Fibroblast of skin of left quadriceps (primary cell): ENCODE results near the gene CLDN15.
"Not testable (repeated sequence)": the region's sequence is repeated elsewhere in the genome, so short reads cannot be mapped to it uniquely, and the experiment has no call there.

Source experiments
- DNase-seq, 2 experiments: peaks; one replicate each; pipeline ENCODE4 v3.0.0-alpha.2; 2013; ENCODE audit warnings: low read depth in 2 of 2

The CLDN15 gene

DNA sequence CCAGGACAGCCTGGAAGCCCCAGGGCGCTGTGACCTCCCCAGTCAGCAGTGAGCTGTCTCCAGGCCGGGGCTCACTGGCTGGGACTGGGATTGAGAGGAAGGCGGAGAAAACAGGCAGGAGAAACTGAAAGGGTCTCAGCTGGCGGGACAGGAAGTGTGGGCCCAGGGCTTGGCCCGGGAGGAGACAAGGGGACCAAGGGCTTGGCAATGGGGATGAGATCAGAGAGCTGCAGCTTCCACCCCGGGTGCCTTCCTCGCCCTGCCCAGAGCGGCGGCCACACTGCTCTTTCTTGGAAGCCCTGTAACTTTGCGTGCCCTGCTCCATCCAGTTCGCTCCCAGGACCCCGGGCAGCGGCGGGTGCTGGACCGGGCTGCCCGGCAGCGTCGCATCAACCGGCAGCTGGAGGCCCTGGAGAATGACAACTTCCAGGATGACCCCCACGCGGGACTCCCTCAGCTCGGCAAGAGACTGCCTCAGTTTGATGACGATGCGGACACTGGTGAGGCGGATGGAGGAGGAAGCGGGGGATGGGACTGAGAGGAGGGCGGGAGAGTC is 15.2 kb downstream of the CLDN15 start:
- DNase-seq, result no peak

DNA sequence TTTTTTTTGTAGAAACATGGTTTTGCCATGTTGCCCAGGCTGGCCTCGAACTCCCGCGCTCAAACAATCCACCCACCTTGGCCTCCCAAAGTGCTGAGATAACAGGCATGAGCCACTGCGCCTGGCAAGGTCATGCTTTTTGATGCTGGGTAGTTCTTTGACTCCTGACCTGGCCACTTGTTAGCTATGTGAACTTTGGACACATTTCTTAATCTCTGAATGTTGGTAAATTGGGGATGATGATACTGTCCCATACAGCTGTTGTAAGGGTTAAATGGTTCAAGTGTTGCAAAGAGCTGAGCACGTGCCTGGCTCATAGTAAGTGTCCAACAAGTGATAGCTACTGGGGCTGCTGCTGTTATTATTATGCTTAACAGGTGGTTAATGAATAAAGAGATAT is 17.3 kb downstream of the CLDN15 start:
- no peak for DNase-seq

DNA sequence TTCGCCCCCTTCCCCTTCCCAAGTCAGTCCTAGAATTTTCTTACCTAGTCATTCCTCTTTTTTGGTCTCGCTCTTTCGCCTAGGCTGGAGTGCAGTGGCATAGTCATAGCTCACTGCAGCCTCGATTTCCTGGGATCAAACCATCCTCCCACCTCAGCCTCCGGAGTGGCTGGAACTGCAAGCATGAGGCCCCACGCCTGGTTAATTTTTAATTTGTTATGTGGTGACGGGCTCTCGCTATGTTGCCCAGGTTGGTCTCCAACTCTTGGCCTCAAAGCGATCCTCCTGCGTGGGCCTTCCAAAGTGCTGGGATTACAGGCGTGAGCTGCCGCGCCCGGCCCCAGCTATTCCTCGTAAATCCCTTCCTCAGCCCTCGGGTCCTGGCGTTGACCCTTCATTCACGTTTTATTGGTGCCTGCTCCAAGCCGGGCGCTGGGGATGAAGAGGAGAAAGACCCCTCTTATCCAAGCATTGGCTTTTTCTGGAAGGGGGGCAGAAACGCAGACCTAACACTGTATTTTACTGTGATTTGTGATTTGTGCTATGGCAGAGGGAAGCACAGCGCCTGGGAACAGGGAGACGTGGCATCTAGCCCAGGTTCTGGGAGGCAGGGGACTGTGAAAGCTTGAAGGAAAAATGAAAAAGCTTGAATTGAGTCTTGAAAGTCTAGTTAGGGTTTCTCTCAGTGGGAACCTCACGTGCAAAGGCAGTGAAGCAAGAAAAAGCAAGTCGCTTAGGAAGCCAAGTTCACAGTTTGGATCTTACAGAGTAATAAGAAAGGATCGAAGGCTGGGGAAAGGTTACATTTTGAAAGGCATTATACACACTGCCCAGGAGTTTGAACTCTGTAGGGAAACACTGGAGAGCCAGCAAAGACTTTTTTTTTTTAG is 19.1 kb downstream of the CLDN15 start:
- no peak for DNase-seq

DNA sequence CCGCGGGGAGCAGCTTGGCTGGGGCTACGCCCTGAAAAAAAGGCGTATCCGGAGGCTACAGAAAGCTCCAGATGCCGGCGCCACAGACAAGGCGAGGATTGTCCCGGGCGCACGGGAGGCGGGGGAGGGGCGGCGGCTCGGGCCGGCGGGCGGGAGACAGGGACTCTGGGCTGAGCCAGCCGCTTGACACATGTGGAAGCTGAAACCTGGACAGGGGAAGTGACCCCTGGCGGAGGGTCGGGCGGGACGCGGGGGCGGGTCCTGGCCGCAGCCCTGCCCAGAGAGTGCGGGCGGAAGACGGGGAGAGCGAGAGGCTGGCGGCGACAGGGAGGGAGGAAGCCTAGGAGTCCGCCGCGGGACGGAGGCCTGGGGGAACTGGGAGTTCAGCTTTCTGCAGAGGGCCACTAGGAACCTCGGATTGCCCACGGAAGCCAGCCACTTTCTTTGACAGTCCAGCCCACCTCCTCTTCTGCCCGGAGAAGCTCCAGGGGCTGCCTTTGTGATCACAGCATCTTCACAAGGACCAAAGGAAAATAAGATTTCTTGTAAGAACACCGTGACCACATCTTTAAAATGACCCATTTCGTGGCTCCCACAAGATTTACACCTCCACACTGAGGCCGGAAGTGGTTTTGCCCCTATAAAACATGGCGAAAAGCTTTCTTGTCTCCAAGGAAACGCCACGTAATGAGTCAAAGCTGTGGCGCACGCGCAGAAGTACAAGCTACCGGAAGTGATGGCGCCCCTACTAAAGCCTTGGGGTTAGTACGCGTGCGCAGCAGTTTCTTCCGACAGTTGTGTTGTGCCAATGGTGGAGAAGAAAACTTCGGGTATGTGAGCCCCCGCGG is 20.0 kb downstream of the CLDN15 start, which contains the start of the genes PLOD3 and ZNHIT1:
PLOD3 (minus strand) TSS at position 194 of the 848 bp plus-strand sequence. CDS start 307 bp downstream, outside the sequence.
ZNHIT1 (plus strand) TSS at position 778 of the 848 bp plus-strand sequence; CDS start at position 809, 31 bp downstream.
- peak; percentile 96 to 97 for DNase-seq

DNA sequence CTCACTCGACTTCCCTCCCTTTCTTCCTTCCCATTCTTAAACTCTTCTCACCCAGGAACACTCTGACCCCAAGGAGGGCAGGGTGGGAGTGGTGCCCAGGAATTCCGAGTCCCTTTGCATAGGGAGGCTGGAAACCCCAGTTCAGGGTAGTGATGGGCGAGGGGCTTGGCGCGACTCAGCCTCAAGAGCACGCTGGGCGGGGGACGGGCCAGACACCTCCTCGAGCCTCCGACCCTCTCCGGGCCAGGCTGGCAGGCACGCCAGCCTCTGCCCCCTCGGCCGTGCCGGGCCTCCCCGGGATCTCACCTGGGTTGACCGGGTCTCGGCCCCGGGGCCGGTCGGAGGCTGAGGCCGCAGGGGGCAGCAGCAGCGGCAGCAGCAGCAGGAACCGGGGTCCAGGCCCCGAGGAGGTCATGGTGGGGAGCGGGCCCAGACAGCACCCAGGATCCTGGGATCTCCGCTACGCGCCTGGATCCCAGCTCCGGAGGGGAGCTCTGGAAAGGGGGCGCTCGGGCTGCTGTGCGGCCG is 20.7 kb downstream of the CLDN15 start:
- no peak for DNase-seq

DNA sequence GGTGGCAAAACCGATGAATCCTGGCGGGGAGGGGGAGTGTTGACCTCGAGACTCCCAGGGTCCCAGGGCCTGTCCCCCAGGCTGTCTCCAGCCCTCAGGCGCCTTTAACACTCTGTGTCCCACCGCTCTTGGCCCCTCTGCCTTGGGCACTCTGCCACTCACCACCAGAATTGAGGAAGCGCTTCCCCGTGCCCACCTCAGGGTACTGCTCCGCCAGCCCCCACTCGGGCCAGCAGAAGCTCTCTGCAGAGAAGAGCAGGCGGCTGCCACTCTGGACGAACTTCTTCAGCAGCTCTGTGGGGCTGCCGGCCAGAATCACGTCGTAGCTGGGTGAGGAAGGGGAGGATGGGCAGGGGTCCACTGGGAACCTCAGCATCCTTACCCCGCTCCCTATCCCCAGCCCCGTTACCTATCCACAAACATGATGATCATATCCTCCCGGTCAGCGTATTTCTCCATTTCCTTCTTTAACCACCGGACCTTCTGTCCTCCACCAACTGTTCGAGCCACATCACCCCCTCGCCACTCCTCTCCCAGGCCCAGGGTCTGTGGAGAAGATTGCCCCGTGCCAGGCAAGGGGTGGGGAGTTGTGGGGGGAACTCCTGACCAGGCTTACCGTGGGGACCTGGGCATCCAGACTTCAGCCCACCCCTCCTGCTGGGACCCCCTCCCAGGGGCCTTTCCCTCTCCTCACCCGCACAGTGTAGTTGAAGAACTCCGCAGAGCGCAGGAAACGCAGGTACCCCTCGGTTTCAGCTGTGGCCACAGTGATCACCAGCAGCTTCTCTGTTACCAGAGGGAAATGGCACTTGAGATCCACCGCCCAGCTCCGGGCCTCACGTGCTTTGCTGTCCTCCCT is 21.4 kb downstream of the CLDN15 start:
- DNase-seq, result no peak

DNA sequence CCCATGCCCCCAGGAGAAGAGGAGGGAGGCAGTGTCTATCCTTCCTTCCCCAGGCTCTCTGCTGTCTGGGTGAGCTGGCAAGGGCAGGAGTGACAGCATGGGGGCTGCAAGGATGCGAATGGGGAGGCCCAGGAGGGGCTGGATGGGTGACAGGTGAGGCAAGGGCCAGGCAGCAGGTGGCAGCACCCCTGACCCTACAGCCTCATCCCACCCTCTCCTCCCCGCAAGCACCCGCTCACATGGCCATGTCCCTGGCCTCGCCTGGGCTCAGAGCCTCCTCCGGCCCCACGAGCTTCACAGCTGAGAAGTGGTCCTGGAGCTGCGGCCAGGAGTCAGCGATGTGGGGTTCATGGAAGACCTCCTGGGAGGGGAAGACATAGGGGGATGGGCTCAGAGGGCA is 25.6 kb downstream of the CLDN15 start:
- no peak for DNase-seq

DNA sequence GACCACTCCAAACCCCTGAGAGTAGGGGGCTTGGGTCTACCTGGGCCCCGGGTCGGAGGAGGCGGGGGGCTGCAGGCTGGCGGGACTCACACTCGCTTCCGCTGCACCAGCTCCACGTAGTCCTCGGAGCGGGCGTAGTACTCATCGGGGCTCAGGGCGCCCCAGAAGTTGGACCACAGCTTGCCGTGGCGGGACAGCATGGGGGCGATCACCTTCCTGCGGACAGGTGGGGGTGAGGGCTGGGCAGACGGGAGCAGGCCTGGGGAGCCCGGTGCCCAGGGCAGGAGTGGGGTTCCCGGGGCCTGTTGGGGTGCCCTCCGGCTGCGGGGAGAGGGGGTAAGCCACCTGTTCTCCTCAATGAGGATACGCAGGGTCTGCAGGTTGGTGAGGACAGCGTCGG is 26.1 kb downstream of the CLDN15 start:
- no peak for DNase-seq

DNA sequence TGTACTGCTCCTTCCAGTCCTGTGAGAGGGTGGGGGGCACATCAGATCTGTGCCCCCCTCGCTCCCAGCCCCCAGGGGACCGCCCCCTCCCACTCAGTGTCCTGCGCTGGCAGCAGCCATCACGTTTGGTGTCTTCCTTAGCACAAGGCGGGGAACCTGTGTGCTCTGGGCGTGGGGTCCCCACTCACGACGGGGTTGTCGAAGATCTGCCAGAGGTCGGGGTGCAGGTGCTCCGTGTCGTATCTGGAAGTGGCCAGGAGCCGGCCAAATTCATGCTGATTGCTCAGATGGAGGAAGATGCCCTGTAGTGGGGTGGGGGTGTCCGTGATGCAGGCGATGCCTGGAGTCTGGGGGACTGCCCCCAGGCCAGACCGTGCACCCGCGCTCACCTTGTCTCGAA is 27.5 kb downstream of the CLDN15 start:
- DNase-seq, result no peak

DNA sequence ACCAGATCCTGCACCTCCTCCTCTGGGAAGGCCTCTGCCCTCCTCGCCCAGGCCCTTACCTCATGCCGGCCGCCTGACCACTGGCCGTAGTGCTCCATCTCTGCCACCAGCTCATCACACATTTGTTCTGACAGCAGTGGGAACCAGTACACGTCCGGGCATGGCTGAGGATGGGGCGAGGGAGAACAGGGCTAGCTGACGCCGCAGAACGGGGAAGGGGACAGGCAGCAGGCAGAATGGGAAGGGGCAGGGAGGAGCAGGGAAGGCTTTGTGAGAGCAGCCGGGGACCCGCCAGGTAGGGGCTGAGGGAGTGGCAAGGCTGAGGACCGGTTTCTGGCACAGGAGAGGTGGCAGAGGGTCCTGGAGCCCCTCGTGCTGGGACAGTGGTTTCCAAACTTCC is 28.8 kb downstream of the CLDN15 start:
- DNase-seq, result no peak

DNA sequence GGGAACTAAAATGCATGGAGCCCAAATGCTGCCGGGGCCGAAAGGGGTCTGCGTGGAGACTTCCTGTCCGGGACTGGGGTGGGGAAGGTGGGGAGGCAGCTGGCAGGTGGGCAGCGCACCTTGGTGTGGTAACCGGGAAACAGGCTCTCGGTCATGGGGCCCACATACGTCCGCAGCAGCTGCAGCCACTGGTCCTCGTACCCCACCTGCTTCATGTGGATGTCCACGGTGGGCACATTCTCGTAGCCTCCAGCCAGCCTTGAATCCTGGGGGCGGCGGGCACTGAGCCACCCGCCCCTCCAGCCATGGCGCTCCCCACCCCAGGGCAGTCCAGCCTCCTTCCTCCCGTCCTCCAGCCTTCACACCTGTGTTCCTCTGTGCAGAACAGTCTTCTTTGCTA is 30.1 kb downstream of the CLDN15 start:
- no peak for DNase-seq

DNA sequence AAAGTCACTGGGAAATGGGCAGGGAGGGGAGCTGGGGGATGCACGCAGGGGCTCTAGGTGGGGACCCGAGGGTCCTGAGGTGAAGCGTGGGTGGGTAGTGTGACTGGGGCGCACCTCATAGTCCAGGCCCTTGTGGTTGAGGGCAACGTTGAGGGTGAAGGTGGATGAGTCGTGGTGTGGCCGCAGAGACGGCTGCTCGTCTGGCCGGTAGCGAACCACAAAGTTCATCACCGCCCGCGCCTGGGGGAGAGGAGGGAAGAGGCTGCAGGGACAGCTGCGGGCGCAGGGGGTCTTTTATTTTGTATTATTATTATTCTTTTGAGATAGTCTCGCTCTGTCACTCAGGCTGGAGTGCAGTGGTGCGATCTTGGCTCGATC is 30.9 kb downstream of the CLDN15 start:
- DNase-seq, result no peak

DNA sequence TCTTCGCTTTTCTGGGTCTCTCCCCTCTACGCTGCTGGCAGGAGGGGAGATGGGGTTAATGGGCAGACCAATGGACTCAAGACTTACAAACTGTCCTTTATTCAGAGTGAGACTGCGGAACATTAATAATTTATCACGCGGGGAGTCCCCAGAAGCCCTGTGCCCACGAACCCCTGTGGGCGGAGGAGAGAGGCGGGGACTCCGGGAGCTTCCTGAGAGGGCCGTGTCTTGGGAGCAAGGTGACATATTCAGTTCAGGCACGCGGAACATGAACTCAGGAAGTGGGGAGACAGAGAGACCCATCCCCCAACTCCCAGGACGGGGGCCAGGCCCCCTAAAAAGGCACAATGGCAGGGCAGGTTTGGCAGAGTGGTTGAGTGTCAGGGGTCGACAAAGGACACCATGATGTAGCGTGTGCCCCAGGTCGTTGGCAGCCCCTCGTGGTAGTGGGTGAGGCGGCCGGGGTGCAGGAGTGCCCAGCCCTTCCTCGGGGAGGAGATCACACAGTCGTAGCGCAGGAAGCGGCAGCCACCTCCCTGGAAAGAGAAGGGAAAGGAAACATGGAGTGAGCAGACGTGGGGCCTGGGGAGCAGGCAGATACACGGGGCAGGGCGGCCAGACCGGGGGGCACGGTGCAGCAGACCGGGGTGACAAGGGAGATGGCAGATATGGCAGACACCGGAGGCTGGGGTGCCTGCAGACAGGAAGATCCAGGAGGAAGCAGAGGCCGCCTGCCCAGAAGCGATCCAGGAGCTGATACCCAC is 31.5 kb downstream of the CLDN15 start:
- no peak for DNase-seq

DNA sequence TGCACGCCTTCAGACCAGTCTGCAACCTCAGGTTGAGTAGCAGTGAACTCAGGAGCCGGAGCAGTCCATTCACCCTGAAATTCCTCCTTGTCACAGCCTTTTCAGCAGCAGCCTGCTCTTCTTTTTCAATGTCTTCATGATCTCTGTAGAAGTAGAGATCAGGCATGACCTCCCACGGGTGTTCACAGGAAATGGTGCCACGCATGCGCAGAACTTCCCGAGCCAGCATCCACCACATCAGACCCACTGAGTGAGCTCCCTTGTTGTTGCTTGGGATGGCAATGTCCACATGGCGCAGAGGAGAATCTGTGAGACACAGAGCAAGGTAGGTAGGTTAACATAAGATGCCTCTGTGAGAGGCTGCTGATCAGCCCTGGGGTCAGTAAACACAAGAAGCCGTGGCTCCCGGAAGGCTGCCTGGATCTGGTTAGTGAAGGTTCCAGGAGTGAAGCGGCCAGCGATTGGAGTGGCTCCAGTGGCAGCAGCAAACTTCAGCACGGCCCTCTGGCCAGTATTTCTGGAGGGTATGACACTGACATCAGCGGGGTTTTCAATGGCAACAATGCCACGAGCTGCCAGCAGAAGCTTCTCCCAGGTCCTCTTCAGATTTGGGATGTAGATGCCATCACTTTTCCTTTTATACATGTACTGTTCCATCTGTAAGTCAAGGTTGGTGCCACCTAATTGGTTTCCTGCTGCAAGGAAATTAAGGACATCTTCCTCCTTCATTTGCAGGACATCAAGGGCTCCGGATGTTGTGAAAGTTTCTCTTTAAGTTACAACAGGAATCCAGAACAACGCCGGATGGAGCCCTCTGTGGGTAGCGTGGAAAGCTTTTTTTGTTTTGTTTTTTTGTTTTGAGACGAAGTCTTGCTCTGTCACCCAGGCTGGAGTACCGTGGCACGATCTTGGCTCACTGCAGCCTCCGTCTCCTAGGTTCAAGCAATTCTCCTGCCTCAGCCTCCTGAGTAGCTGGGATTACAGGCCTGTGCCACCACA is 33.6 kb downstream of the CLDN15 start:
- DNase-seq, result not testable (repeated sequence)

DNA sequence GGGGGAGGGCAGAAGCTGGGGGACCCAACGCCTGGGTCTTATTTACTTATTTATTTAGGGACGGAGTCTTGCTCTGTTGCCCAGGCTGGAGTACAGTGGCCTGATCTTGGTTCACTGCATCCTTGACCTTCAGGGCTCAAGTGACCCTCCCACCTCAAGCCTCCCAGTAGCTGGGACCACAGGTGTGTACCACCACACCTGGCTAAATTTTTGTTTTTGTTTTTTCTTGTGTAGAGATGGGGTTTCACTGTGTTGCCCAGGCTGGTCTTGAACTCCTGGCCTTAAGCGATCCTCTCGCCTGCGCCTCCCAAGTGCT is 35.0 kb downstream of the CLDN15 start:
- no peak for DNase-seq

DNA sequence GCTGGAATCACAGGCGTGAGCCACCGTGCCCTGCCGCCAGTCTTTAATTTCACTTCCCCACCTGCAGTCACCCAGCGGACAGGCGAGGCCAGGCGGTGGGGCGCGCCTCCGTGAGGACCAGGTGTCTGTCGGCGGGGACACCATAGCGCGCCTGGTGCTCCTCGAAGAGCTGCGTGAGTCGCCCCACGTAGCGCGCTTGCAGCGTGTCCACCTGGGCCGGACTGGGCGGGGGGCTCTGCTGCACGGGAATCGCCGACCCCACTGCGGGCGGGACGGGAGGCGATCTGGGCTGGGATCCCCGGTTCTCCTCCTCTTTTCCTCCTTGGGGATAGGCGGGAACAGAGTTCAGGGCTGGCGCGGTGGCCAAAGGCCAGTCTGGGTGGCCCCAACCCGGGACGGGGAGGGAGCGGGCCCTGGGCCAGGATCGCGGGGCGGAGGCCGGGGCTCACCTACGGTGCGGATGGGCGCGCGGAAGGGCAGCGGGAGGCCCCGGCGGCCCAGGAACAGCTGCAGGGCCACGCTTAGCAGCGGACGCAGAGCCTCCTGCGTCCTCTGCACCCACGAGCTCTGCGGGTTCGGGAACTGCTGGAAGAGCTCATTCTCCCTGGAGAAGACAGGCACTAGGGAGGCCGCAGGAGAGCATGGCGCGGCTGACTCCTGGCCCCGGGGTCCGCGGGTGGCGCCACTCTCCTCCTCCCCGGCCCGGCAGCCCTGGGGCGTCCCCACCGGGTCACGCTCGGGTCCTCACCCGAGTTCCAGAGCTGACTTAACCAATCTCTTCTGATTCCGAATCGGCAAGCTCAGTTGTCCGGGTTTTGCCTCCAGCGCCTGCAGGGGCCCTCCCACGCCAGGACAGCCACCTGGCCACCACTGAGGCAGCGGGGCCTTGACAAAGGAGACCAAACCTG is 35.7 kb downstream of the CLDN15 start:
- no peak for DNase-seq

DNA sequence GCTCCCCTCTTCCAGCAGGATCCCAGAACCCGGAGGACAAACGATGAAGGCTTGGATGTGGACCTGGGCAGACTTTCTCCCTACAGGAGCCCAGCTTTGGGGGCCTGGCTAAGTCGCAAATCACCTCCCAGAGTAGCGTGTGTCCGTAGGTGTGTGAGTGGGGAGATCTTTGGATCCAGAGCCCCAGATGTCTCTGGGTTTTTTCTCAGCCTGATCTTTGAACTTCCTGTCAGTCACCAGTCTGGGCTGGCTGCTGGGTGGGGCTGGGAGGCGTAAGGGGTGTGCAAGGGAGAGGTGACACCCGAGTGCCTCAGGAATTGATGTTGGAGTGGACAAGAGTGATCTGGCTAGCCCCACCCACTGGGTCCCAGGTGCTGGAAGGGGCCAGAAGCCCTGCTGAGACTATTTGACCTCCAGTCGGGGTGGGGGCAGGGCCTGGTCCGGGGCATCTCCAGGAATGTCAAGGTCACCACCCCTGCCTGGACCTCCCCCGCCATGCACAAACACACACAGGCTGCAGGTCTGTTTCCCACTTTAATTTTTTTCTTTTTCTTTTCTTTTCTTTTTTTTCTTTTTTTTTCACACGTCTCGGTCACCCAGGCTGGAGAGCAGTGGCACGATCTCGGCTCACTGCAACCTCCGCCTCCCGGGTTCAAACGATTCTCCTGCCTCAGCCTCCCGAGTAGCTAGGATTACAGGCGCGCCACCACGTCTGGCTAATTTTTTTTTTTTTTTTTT is 36.6 kb downstream of the CLDN15 start, which contains the start of gene MOGAT3:
MOGAT3 (minus strand) TSS at position 175 of the 738 bp plus-strand sequence. CDS start 182 bp downstream, outside the sequence.
- DNase-seq, result no peak
